Esophagus squamous epithelium (tissue), 5 donors: ENCODE measurements around the gene HAO1. TPM values are rescaled to one million over a fixed set of nuclear protein-coding genes. Genes with fewer than 3 reads are reported as not detected.
A peak's percentile ranks its signal among the peaks of the same experiment; 100 is the strongest.
"Not testable (repeated sequence)": the region's sequence is repeated elsewhere in the genome, so short reads cannot be mapped to it uniquely, and the experiment has no call there.

ENCODE experiments used
- DNase-seq: peaks from one replicate; lab custom pipeline; 2025; lab: John Stamatoyannopoulos, UW
- H3K27ac ChIP-seq, 4 donors: fragments of 200-600 bp; sonication (generic); one replicate each; pipeline ENCODE4 v1.5.1; 2016 to 2019; ENCODE audit warnings: mild to moderate bottlenecking in 1 of 4
- H3K27me3 ChIP-seq, 4 donors: fragments of 200-600 bp; sonication (generic); 1 replicate in 3 of 4; 2 replicates in 1 of 4; pipeline versions ENCODE4 v1.5.1 to v1.6.0; 2017 to 2021; ENCODE audit warnings: antibody characterized with exemption in 1 of 4
- H3K36me3 ChIP-seq, 3 donors: fragments of 200-600 bp; sonication (generic); one replicate each; pipeline ENCODE4 v1.5.1; 2016 to 2019
- H3K4me1 ChIP-seq, 3 donors: fragments of 200-600 bp; sonication (generic); one replicate each; pipeline ENCODE4 v1.5.1; 2017 to 2019
- H3K4me3 ChIP-seq, 4 donors: fragments of 200-600 bp; sonication (generic); 1 replicate in 3 of 4; 2 replicates in 1 of 4; pipeline ENCODE4 v1.5.1; 2016 to 2019; ENCODE audit warnings: mild to moderate bottlenecking in 2 of 4, moderate library complexity in 1 of 4
- H3K9me3 ChIP-seq, 3 donors: fragments of 200-600 bp; sonication (generic); one replicate each; pipeline ENCODE4 v1.5.1; 2016 to 2019
- POLR2A ChIP-seq, 4 donors: fragments of 450-650 bp; IDR thresholded peaks; one replicate each; pipeline ENCODE4 v1.6.1; 2017; ENCODE audit warnings: antibody characterized with exemption in 4 of 4, mild to moderate bottlenecking in 4 of 4, moderate library complexity in 3 of 4
- WGBS, 2 donors: methylation state at CpG; one replicate each; pipeline ENCODE4 v1.1.5; 2018; 5-methylcytosine and 5-hydroxymethylcytosine counted together
- intact Hi-C: fragments of 100-400 bp; cut with DNase I; formaldehyde crosslinking; loops from one replicate; pipeline ENCODE4 v1.15.0; 2022
- total RNA-seq, 4 donors: library from RNA; depleted of rRNA; stranded (reverse); fragments of >200 nt; gene quantifications; one replicate each; pipeline ENCODE4 v1.1.0, GENCODE V29; 2016
- TF ChIP-seq, protein P1 (sequence below), 6 experiments: fragments of 450-650 bp in 4 of 6; fragments of 200-600 bp in 2 of 6; sonication (generic) in 2 of 6; IDR thresholded peaks; one replicate each; pipeline ENCODE4 v1.5.1; 2016 to 2019; ENCODE audit warnings: antibody characterized with exemption in 6 of 6, mild to moderate bottlenecking in 4 of 6, moderate library complexity in 4 of 6
- donor health status: DM: yes; HTN: yes; CAD: no.

Gene HAO1
- total RNA-seq, 4 donors from 2014 or later: 0.70 TPM; not detected in 3

DNA sequence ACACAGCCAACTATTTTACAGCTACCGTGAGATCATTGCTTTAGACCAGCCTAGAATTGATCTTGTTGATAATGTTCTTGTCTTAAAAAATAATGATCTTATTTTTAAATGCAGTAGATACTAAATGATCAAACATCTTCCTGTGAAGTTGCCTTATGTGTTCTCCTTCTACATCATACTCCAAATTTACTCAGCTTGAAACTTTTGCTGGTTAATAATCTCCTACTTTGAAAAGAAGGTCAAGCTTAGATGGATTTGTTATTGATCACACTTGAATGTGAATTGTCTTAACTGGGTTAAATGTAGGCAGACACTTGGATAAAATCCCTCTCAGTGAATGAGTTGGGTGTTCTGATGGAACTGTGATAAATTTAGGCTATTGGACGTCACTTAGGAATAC lies 91.9 kb downstream of the HAO1 start:
- intact Hi-C loops: no loop called here
- Histone ChIP-seq H3K27me3 (no peaks in the 10 kb centered on the region), H3K9me3 (no peaks in the 10 kb centered on the region), H3K4me3 (no peak overlapping the region), H3K4me1 (no peaks in the 10 kb centered on the region), H3K27ac (no peak overlapping the region), H3K36me3 (no peaks in the 10 kb centered on the region)
- TF ChIP-seq, protein P1, sequence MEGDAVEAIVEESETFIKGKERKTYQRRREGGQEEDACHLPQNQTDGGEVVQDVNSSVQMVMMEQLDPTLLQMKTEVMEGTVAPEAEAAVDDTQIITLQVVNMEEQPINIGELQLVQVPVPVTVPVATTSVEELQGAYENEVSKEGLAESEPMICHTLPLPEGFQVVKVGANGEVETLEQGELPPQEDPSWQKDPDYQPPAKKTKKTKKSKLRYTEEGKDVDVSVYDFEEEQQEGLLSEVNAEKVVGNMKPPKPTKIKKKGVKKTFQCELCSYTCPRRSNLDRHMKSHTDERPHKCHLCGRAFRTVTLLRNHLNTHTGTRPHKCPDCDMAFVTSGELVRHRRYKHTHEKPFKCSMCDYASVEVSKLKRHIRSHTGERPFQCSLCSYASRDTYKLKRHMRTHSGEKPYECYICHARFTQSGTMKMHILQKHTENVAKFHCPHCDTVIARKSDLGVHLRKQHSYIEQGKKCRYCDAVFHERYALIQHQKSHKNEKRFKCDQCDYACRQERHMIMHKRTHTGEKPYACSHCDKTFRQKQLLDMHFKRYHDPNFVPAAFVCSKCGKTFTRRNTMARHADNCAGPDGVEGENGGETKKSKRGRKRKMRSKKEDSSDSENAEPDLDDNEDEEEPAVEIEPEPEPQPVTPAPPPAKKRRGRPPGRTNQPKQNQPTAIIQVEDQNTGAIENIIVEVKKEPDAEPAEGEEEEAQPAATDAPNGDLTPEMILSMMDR (IDR thresholded peaks at IDR 0.05): no peak
- no peak for TF ChIP-seq POLR2A (IDR thresholded peaks at IDR 0.05)
- 90 to 93% methylated on average over 2 of the region's 2 CpGs for WGBS, 2 donors
- DNase-seq: no peak

DNA sequence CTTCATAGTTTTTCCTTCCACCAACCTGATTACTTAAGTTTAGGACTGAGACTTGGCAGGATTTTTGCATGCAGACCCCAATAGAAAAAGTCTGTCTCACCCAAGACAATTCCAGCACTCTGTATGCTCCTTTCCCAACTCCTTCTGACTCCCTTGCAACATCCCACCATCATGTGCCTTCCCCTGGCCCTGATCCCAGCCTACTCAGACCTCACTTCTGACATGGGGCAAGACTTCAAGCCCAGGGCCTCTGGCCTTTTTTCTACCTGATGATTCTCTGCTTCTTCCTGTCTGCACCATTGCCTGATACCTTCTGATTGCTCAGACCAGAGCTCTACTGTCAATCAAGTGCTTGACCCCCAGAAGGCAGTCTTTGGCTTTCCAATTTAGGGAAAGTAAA lies 96.6 kb downstream of the HAO1 start:
- DNase-seq: no peak

DNA sequence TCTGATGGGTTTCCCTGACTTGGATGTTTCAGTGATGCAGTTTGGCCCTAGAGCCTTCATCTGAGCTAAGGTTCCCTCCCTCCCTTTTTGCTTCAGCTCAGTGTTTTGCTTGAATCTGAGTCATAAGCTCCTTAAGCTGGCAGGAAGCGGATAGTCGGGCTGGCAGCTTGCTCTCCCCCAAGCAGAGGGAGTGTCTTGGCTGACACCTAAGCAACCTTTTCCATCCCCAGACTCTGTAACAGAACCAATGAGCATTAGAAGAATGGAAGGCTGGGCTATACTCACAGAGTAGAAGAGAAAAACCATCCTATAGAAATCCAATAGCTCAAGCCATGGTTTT lies 98.3 kb downstream of the HAO1 start:
- Histone ChIP-seq H3K36me3 (no peaks in the 10 kb centered on the region), H3K4me3 (no peak overlapping the region), H3K9me3 (no peaks in the 10 kb centered on the region), H3K4me1 (peaks cover 0 to 18% (median 14%) of the 10 kb centered on the region in 3 donors), H3K27ac (peak overlapping the region; percentile 38 to 73 (median 51)), H3K27me3 (no peaks in the 10 kb centered on the region)
- intact Hi-C loops: no loop called here
- 20 to 37% methylated on average over 2 of the region's 2 CpGs for WGBS, 2 donors
- TF ChIP-seq, protein P1 (IDR thresholded peaks at IDR 0.05): no peak
- TF ChIP-seq POLR2A (IDR thresholded peaks at IDR 0.05): no peak
- no peak for DNase-seq

More for the DNA sequence above, 96.6 kb downstream of the HAO1 start:
- H3K36me3 ChIP-seq: no peaks in the 10 kb centered on the region
- H3K9me3 ChIP-seq: no peaks in the 10 kb centered on the region
- no peaks in the 10 kb centered on the region for H3K27me3 ChIP-seq
- H3K4me3 ChIP-seq: no peak overlapping the region
- TF ChIP-seq, protein P1 (IDR thresholded peaks at IDR 0.05): no peak
- no peak for TF ChIP-seq POLR2A (IDR thresholded peaks at IDR 0.05)
- intact Hi-C loops: no loop called here
- H3K4me1 ChIP-seq: peaks cover 0 to 18% (median 14%) of the 10 kb centered on the region in 3 donors
- no peak overlapping the region for H3K27ac ChIP-seq

DNA sequence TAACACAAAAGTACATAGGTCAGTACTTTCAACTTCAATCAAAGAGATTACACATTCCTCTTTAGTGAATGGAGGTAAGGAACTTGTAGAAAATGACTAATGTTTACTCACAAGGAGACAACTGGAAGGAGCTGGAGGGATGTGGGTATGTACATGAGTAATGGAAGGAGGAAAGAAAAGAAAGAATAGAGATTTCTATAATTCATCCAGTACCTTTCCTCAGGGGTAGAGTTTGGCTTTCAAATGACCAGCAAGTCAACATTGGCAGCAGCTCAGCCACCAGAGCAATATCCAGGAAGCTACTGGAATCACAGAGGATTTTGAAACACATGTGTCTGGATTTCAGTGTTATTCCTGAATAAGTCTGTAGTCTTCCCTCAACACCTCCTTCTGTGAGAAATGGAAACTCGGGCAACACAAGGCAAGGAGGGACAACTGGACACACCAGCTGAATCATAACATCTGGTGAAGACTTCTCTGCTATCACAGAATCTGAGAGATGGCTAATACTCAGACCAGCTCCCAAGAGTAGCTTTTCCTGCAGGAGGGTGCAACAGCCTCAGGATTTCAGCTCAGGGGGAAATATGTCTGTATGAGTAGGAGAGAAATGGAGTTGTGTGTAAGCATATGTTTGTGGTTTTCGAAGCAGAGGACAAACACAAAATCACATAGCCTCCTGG lies 98.8 kb downstream of the HAO1 start:
- intact Hi-C loops: no loop called here

DNA sequence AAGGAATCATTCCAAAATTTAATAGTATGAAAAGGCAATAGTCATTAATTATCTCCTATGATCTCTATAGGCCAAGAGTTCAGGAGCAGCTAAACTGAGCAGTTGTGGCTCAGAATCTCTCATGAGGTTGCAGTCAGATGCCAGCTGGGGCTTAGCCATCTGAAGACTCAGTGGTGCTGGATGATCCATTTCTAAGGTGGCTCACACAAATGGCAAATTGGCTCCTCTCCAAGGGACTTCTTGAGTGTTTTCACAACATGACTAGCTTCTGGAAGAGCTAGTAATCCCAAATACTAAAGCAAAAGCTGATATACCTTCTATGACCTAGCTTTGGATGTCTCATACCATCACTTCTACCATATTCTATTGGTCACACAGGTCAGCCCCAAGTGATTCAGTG lies 104.2 kb downstream of the HAO1 start:
- no peak for DNase-seq
- H3K27ac ChIP-seq: no peak overlapping the region
- no peak overlapping the region for H3K4me3 ChIP-seq
- H3K4me1 ChIP-seq: peaks cover 0 to 3% (median 2%) of the 10 kb centered on the region in 3 donors
- H3K9me3 ChIP-seq: peaks cover 0 to 3% (median 0%) of the 10 kb centered on the region in 3 donors
- no peaks in the 10 kb centered on the region for H3K36me3 ChIP-seq
- intact Hi-C loops: no loop called here
- H3K27me3 ChIP-seq: no peaks in the 10 kb centered on the region
- TF ChIP-seq POLR2A (IDR thresholded peaks at IDR 0.05): no peak
- TF ChIP-seq, protein P1 (IDR thresholded peaks at IDR 0.05): no peak

More for the DNA sequence above, 98.8 kb downstream of the HAO1 start:
- H3K4me3 ChIP-seq: no peak overlapping the region
- peaks cover 0 to 18% (median 14%) of the 10 kb centered on the region in 3 donors for H3K4me1 ChIP-seq
- no peak for DNase-seq
- TF ChIP-seq, protein P1 (IDR thresholded peaks at IDR 0.05): no peak
- no peak for TF ChIP-seq POLR2A (IDR thresholded peaks at IDR 0.05)
- H3K9me3 ChIP-seq: no peaks in the 10 kb centered on the region
- H3K36me3 ChIP-seq: no peaks in the 10 kb centered on the region
- WGBS, 2 donors: 22 to 30% methylated on average over 1 to 2 of the region's 2 CpGs
- peak overlapping the region; percentile 38 to 73 (median 51) for H3K27ac ChIP-seq
- H3K27me3 ChIP-seq: no peaks in the 10 kb centered on the region

DNA sequence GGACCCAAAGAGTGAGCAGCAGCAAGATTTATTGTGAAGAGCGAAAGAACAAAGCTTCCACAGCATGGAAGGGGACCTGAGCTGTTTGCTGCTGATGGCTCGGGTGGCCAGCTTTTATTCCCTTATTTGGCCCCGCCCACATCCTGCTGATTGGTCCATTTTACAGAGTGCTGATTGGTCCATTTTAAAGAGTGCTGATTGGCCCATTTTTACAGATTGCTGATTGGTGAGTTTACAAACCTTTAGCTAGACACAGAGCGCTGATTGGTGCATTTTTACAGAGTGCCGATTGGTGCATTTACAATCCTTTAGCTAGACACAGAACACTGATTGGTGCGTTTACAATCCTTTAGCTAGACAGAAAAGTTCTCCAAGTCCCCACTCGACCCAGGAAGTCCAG lies 105.8 kb downstream of the HAO1 start:
- intact Hi-C loops, H3K27me3 ChIP-seq: not testable (repeated sequence)
- WGBS, 2 donors: 73% methylated on average over 7 of the region's 7 CpGs

More for the DNA sequence above, 105.8 kb downstream of the HAO1 start:
- not testable (repeated sequence) for H3K9me3 ChIP-seq, H3K36me3 ChIP-seq, H3K27ac ChIP-seq, DNase-seq, H3K4me1 ChIP-seq, H3K4me3 ChIP-seq
